ENCODE results near the gene SCYGR6.

The SCYGR6 gene

DNA sequence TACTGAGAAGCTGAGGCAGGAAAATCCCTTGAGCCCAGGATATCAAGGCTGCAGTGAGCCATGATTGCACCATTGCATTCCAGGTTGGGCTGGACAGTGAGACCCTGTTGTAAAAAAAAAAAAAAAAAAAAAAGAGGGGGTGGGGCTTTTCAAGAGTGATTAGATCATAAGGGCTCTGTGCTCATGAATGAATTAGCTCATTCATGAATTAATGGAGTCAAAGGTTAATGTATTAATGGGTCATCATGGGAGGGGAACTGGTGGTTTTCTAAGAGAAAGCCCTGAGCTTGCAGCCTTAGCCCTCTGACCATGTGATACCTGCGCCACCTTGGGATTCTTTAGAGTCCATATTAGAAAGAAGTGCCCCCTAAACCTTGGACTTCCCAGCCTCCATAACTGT lies 11.3 kb downstream of the SCYGR6 start:
- TF ChIP-seq, protein P1, sequence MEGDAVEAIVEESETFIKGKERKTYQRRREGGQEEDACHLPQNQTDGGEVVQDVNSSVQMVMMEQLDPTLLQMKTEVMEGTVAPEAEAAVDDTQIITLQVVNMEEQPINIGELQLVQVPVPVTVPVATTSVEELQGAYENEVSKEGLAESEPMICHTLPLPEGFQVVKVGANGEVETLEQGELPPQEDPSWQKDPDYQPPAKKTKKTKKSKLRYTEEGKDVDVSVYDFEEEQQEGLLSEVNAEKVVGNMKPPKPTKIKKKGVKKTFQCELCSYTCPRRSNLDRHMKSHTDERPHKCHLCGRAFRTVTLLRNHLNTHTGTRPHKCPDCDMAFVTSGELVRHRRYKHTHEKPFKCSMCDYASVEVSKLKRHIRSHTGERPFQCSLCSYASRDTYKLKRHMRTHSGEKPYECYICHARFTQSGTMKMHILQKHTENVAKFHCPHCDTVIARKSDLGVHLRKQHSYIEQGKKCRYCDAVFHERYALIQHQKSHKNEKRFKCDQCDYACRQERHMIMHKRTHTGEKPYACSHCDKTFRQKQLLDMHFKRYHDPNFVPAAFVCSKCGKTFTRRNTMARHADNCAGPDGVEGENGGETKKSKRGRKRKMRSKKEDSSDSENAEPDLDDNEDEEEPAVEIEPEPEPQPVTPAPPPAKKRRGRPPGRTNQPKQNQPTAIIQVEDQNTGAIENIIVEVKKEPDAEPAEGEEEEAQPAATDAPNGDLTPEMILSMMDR (IDR thresholded peaks at IDR 0.05; ENCODE audit: borderline replicate concordance, control extremely low read depth, extremely low read depth, insufficient read depth, missing control alignments), result no peak
- in situ Hi-C loops (cut with MboI; ENCODE audit: low sequenced_read_pairs, unreplicated experiment), result no loop called here
- no peak for DNase-seq (ENCODE audit: low spot score)

- no peak for DNase-seq (ENCODE audit: low spot score)
- TF ChIP-seq, protein P1 (IDR thresholded peaks at IDR 0.05; ENCODE audit: borderline replicate concordance, control extremely low read depth, extremely low read depth, insufficient read depth, missing control alignments), result no peak
- in situ Hi-C loops (cut with MboI; ENCODE audit: low sequenced_read_pairs, unreplicated experiment), result no loop called here
Measured at GRCh38 chr2:227710986-227711385, 13.6 kb downstream of the SCYGR6 start.

DNA sequence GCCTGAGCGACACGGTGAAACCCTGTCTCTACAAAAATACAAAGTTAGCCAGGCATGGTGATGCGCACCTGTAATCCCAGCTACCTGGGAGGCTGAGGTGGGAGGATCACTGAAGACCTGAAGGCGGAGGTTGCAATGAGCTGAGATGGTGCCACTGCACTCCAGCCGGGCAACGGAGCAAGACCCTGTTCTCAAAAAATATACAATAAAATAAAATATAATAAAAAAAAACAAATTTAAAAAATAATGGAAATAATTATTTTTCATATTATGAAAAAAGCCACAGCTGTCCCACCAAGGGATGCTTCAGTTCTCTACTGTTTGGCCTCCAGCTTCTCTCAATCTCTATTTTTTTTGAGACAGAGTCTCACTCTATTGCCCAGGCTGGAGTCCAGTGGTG lies 17.2 kb downstream of the SCYGR6 start:
- in situ Hi-C loops (cut with MboI; ENCODE audit: low sequenced_read_pairs, unreplicated experiment), result no loop called here
- TF ChIP-seq, protein P1 (IDR thresholded peaks at IDR 0.05; ENCODE audit: borderline replicate concordance, control extremely low read depth, extremely low read depth, insufficient read depth, missing control alignments), result no peak
- DNase-seq (ENCODE audit: low spot score), result no peak

- TF ChIP-seq, protein P1 (IDR thresholded peaks at IDR 0.05; ENCODE audit: borderline replicate concordance, control extremely low read depth, extremely low read depth, insufficient read depth, missing control alignments), result no peak
- in situ Hi-C loops (cut with MboI; ENCODE audit: low sequenced_read_pairs, unreplicated experiment), result no loop called here
- no peak for DNase-seq (ENCODE audit: low spot score)
Measured at GRCh38 chr2:227706859-227707258, 17.7 kb downstream of the SCYGR6 start.

DNA sequence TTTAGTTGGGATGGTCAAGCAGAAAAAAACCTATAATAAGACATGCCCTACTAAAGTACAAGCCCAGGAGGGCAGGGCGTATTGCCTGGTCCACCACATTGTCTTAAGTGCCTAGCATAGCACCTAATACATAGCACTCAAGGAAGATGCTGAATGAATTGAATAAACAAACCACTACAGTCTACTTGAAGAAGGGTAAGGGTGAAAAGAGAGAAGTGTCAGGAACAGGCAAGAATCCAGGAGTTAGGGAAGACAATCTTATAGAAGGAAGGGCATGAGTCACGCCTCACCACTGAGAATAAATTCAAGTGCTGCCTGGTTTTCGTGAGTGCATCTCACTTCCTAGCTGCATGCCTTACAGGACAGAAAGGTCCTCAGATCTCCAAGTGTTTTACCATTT lies 20.6 kb downstream of the SCYGR6 start:
- TF ChIP-seq, protein P1 (IDR thresholded peaks at IDR 0.05; ENCODE audit: borderline replicate concordance, control extremely low read depth, extremely low read depth, insufficient read depth, missing control alignments), result no peak
- DNase-seq (ENCODE audit: low spot score), result no peak
- in situ Hi-C loops (cut with MboI; ENCODE audit: low sequenced_read_pairs, unreplicated experiment), result no loop called here

GRCh38 chr2:227703280-227703732 lies 21.3 kb downstream of the SCYGR6 start:
- no peak for DNase-seq (ENCODE audit: low spot score)
- in situ Hi-C loops (cut with MboI; ENCODE audit: low sequenced_read_pairs, unreplicated experiment), result no loop called here

More at GRCh38 chr2:227703280-227703732, 21.3 kb downstream of the SCYGR6 start:
- TF ChIP-seq, protein P1 (IDR thresholded peaks at IDR 0.05; ENCODE audit: borderline replicate concordance, control extremely low read depth, extremely low read depth, insufficient read depth, missing control alignments), result no peak
